ENCODE data around the gene HOXC11.

DNA sequence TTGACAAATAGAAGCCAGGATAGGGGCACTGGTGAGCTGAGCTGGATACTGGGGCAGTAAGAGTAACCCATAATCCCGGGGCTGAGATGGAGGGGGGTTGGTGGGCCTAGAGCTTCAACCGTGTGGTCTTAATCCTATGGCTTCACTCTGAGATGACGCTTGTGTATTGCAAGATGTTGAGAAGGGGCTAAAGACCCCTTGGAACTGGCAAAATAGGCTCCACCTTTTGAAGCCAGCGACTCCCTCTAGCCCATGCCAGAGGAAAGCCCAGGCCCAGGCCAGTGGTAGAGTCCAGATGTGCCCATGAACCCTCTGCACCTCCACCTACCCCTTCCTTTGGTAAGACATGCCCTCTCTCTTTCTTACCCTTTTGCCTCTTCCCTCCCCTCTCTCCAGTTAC, 13.6 kb upstream of the HOXC11 start:
- TF ChIP-seq PPARA (CRISPR knock-in tag; IDR thresholded peaks at IDR 0.05; ENCODE audit: borderline replicate concordance), result no peak
- TF ChIP-seq, protein P1, sequence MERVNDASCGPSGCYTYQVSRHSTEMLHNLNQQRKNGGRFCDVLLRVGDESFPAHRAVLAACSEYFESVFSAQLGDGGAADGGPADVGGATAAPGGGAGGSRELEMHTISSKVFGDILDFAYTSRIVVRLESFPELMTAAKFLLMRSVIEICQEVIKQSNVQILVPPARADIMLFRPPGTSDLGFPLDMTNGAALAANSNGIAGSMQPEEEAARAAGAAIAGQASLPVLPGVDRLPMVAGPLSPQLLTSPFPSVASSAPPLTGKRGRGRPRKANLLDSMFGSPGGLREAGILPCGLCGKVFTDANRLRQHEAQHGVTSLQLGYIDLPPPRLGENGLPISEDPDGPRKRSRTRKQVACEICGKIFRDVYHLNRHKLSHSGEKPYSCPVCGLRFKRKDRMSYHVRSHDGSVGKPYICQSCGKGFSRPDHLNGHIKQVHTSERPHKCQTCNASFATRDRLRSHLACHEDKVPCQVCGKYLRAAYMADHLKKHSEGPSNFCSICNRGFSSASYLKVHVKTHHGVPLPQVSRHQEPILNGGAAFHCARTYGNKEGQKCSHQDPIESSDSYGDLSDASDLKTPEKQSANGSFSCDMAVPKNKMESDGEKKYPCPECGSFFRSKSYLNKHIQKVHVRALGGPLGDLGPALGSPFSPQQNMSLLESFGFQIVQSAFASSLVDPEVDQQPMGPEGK (CRISPR knock-in tag; IDR thresholded peaks at IDR 0.05; ENCODE audit: borderline replicate concordance), result no peak
- TF ChIP-seq ISL1 (CRISPR knock-in tag; IDR thresholded peaks at IDR 0.05), result no peak
- TF ChIP-seq, protein P2, sequence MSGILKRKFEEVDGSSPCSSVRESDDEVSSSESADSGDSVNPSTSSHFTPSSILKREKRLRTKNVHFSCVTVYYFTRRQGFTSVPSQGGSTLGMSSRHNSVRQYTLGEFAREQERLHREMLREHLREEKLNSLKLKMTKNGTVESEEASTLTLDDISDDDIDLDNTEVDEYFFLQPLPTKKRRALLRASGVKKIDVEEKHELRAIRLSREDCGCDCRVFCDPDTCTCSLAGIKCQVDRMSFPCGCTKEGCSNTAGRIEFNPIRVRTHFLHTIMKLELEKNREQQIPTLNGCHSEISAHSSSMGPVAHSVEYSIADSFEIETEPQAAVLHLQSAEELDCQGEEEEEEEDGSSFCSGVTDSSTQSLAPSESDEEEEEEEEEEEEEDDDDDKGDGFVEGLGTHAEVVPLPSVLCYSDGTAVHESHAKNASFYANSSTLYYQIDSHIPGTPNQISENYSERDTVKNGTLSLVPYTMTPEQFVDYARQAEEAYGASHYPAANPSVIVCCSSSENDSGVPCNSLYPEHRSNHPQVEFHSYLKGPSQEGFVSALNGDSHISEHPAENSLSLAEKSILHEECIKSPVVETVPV (CRISPR knock-in tag; IDR thresholded peaks at IDR 0.05), result no peak
- TF ChIP-seq, protein P3, sequence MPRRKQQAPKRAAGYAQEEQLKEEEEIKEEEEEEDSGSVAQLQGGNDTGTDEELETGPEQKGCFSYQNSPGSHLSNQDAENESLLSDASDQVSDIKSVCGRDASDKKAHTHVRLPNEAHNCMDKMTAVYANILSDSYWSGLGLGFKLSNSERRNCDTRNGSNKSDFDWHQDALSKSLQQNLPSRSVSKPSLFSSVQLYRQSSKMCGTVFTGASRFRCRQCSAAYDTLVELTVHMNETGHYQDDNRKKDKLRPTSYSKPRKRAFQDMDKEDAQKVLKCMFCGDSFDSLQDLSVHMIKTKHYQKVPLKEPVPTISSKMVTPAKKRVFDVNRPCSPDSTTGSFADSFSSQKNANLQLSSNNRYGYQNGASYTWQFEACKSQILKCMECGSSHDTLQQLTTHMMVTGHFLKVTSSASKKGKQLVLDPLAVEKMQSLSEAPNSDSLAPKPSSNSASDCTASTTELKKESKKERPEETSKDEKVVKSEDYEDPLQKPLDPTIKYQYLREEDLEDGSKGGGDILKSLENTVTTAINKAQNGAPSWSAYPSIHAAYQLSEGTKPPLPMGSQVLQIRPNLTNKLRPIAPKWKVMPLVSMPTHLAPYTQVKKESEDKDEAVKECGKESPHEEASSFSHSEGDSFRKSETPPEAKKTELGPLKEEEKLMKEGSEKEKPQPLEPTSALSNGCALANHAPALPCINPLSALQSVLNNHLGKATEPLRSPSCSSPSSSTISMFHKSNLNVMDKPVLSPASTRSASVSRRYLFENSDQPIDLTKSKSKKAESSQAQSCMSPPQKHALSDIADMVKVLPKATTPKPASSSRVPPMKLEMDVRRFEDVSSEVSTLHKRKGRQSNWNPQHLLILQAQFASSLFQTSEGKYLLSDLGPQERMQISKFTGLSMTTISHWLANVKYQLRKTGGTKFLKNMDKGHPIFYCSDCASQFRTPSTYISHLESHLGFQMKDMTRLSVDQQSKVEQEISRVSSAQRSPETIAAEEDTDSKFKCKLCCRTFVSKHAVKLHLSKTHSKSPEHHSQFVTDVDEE (CRISPR knock-in tag; IDR thresholded peaks at IDR 0.05), result no peak
- no peak for TF ChIP-seq ARNTL (CRISPR knock-in tag; IDR thresholded peaks at IDR 0.05; ENCODE audit: borderline replicate concordance, low read depth)
- no peak for TF ChIP-seq ZFP3 (CRISPR knock-in tag; IDR thresholded peaks at IDR 0.05)
- TF ChIP-seq ZNF8 (CRISPR knock-in tag; IDR thresholded peaks at IDR 0.05), result no peak
